PFSK-1 (cell line): ENCODE measurements around the gene TSEN15.

Experiments
- POLR2AphosphoS5 ChIP-seq: IDR thresholded peaks from 2 replicates; pipeline ENCODE4 v1.6.1; 2012; ENCODE audit warnings: low read depth, mild to moderate bottlenecking, control low read depth, low read length, moderate library complexity
- REST ChIP-seq, 2 experiments: IDR thresholded peaks; 2 replicates each; pipeline versions ENCODE4 v1.6.1 to v1.8.0; 2011 to 2012; ENCODE audit warnings: low read depth in 2 of 2, low read length in 2 of 2, control low read depth in 1 of 2, inconsistent platforms in 1 of 2, mild to moderate bottlenecking in 1 of 2, moderate library complexity in 1 of 2; ENCODE audit not compliant: insufficient read depth in 1 of 2
- SIN3A ChIP-seq: IDR thresholded peaks from 2 replicates; pipeline ENCODE4 v1.6.1; 2012; ENCODE audit warnings: mild to moderate bottlenecking, low read length, moderate library complexity, borderline replicate concordance; ENCODE audit not compliant: insufficient read depth

- TF ChIP-seq SIN3A (no peak), POLR2AphosphoS5 (no peak), REST (IDR thresholded peaks at IDR 0.05; ENCODE audit: insufficient read depth in 1 of 2, low read depth in 2 of 2, low read length in 2 of 2) (no peak)
These were observed 28.8 kb downstream of the TSEN15 start for GRCh38 chr1:184080309-184080708.
